OCI-LY3 (cell line): ENCODE data around the gene DSTN.

ENCODE experiments used
- H2AFZ ChIP-seq: fragments of 200-600, 300-600 bp; shearing (Covaris generic); 2 replicates; pipeline ENCODE4 v1.6.0; 2014; ENCODE audit warnings: antibody characterized with exemption, low read depth, low read length
- H3K27ac ChIP-seq: fragments of 200-600, 300-600 bp; sonication (generic); 2 replicates; pipeline ENCODE4 v1.5.1; 2014; ENCODE audit warnings: mild to moderate bottlenecking, low read length, moderate library complexity, mixed read lengths
- H3K27me3 ChIP-seq: fragments of 200-600, 300-600 bp; sonication (generic); 2 replicates; pipeline ENCODE4 v1.6.1; 2014; ENCODE audit warnings: low read depth, low read length, mixed read lengths
- H3K36me3 ChIP-seq: fragments of 200-600, 300-600 bp; sonication (generic); replicated peaks from 2 replicates; pipeline ENCODE3; 2014; ENCODE audit warnings: low read depth, low read length, mixed read lengths
- H3K4me1 ChIP-seq: fragments of 300-600, 200-600 bp; sonication (generic); 2 replicates; pipeline ENCODE4 v1.6.1; 2014; ENCODE audit warnings: low read length, mixed read lengths
- H3K4me2 ChIP-seq: fragments of 200-600, 300-600 bp; sonication (generic); 2 replicates; pipeline ENCODE4 v1.6.1; 2014; ENCODE audit warnings: low read length, mixed read lengths
- H3K4me3 ChIP-seq: fragments of 300-600, 200-600 bp; sonication (generic); 2 replicates; pipeline ENCODE4 v1.5.1; 2014; ENCODE audit warnings: antibody characterized with exemption, mild to moderate bottlenecking, low read length, moderate library complexity
- H3K79me2 ChIP-seq: fragments of 300-600, 200-600 bp; shearing (Covaris generic); 2 replicates; pipeline ENCODE4 v1.6.1; 2014; ENCODE audit warnings: mild to moderate bottlenecking, low read length, mixed read lengths
- H3K9ac ChIP-seq: fragments of 300-600, 200-600 bp; shearing (Covaris generic); 2 replicates; pipeline ENCODE4 v1.6.0; 2014; ENCODE audit warnings: mild to moderate bottlenecking, low read length, moderate library complexity
- H3K9me3 ChIP-seq: fragments of 200-600, 300-600 bp; shearing (Covaris generic); 2 replicates; pipeline ENCODE4 v1.6.1; 2014; ENCODE audit warnings: low read length, mixed read lengths; ENCODE audit not compliant: insufficient read depth
- H4K20me1 ChIP-seq: fragments of 200-600, 300-600 bp; sonication (generic); 2 replicates; pipeline ENCODE4 v1.6.1; 2016; ENCODE audit warnings: low read length, mixed read lengths; ENCODE audit not compliant: insufficient read depth
- EZH2phosphoT487 ChIP-seq: fragments of 200-600 bp; shearing (Covaris generic); IDR thresholded peaks from 2 replicates; pipeline ENCODE4 v1.6.1; 2018; ENCODE audit warnings: antibody characterized with exemption, mixed run types, low read depth
- TF ChIP-seq, protein P1 (sequence below): fragments of 200-600, 300-600 bp; sonication (generic); IDR thresholded peaks from 2 replicates; pipeline ENCODE4 v1.5.1; 2014; ENCODE audit warnings: antibody characterized with exemption, low read length, low read depth

The DSTN gene

DNA sequence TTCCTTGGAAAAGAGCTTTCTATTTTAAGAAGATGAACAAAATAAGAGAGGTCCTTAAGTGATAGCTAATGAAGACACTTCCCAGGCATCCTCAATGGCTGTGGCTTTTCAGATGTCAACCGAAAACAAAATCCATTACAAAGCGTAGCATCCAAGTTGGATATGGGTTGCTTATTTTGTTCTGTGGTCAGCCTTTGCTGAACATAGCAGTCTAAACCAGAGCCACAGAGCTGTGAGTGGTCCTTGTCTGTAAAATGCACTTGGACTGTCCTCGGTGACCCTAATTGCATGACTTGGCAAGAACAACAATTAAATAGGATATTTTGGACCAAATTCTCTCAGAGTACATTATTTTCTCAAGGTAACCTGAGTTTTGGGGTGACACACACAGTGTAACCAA, 28.3 kb upstream of the DSTN start:
- Histone ChIP-seq H3K79me2 (no peaks in the 10 kb centered on the region), H3K4me2 (no peak overlapping the region), H3K4me3 (no peak overlapping the region), H3K4me1 (peaks cover 26% of the 10 kb centered on the region), H3K9me3 (no peaks in the 10 kb centered on the region), H4K20me1 (peaks cover 2% of the 10 kb centered on the region; the same call in 1 of the 2 replicates), H3K9ac (no peak overlapping the region), H3K27me3 (peaks cover 76% of the 10 kb centered on the region), H3K36me3 (no peaks in the 10 kb centered on the region), H3K27ac (no peak overlapping the region), H2AFZ (no peak overlapping the region)
- TF ChIP-seq, protein P1, sequence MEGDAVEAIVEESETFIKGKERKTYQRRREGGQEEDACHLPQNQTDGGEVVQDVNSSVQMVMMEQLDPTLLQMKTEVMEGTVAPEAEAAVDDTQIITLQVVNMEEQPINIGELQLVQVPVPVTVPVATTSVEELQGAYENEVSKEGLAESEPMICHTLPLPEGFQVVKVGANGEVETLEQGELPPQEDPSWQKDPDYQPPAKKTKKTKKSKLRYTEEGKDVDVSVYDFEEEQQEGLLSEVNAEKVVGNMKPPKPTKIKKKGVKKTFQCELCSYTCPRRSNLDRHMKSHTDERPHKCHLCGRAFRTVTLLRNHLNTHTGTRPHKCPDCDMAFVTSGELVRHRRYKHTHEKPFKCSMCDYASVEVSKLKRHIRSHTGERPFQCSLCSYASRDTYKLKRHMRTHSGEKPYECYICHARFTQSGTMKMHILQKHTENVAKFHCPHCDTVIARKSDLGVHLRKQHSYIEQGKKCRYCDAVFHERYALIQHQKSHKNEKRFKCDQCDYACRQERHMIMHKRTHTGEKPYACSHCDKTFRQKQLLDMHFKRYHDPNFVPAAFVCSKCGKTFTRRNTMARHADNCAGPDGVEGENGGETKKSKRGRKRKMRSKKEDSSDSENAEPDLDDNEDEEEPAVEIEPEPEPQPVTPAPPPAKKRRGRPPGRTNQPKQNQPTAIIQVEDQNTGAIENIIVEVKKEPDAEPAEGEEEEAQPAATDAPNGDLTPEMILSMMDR, result no peak
- TF ChIP-seq EZH2phosphoT487, result no peak

- TF ChIP-seq, protein P1, result no peak
- no peak for TF ChIP-seq EZH2phosphoT487
- peaks cover 76% of the 10 kb centered on the region for H3K27me3 ChIP-seq
- H3K27ac ChIP-seq, result no peak overlapping the region
- H3K79me2 ChIP-seq, result no peaks in the 10 kb centered on the region
- H3K4me3 ChIP-seq, result no peak overlapping the region
- no peaks in the 10 kb centered on the region for H3K36me3 ChIP-seq
- H3K9ac ChIP-seq, result no peak overlapping the region
- H2AFZ ChIP-seq, result no peak overlapping the region
- H4K20me1 ChIP-seq, result no peaks in the 10 kb centered on the region
- H3K4me2 ChIP-seq, result no peak overlapping the region
- H3K4me1 ChIP-seq, result peaks cover 23% of the 10 kb centered on the region
- no peaks in the 10 kb centered on the region for H3K9me3 ChIP-seq
Observed at GRCh38 chr20:17541996-17542395, 27.9 kb upstream of the DSTN start.

DNA sequence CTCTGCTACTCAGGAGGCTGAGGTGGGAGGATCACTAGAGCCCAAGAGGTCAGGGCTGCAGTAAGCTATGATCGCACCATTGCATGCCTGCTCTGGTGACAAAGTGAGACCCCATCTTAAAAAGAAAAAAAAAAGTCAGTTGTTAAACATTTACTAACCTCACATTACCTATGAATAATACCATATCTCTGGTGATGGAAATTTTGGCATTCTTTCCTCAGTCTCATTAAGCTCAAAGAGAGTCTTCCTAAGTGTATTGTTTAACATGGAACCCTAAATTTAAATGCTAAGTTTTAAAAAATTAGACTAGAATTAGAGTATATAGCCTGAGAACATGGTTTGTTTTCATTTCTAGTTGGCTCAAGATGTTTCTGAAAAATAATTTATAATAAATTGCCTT, 27.4 kb upstream of the DSTN start:
- no peaks in the 10 kb centered on the region for H3K79me2 ChIP-seq
- TF ChIP-seq, protein P1, result no peak
- no peak for TF ChIP-seq EZH2phosphoT487
- H3K36me3 ChIP-seq, result no peaks in the 10 kb centered on the region
- H3K4me1 ChIP-seq, result peaks cover 19% of the 10 kb centered on the region
- H3K4me2 ChIP-seq, result no peak overlapping the region
- no peak overlapping the region for H3K9ac ChIP-seq
- H3K27me3 ChIP-seq, result peaks cover 80% of the 10 kb centered on the region
- H4K20me1 ChIP-seq, result no peaks in the 10 kb centered on the region
- H2AFZ ChIP-seq, result no peak overlapping the region
- no peaks in the 10 kb centered on the region for H3K9me3 ChIP-seq
- H3K27ac ChIP-seq, result no peak overlapping the region
- H3K4me3 ChIP-seq, result no peak overlapping the region

- Histone ChIP-seq H3K9ac (no peak overlapping the region), H3K27me3 (peaks cover 79% of the 10 kb centered on the region), H2AFZ (no peak overlapping the region), H3K4me1 (peaks cover 13% of the 10 kb centered on the region), H3K9me3 (no peaks in the 10 kb centered on the region), H3K79me2 (no peaks in the 10 kb centered on the region), H3K4me2 (no peak overlapping the region), H3K36me3 (no peaks in the 10 kb centered on the region), H3K4me3 (no peak overlapping the region), H4K20me1 (no peaks in the 10 kb centered on the region), H3K27ac (no peak overlapping the region)
- TF ChIP-seq, protein P1, result no peak
- TF ChIP-seq EZH2phosphoT487, result no peak
Observed at GRCh38 chr20:17542993-17543412, 26.9 kb upstream of the DSTN start.
